HEK293T (cell line): Measurements from ENCODE around the gene HSD17B11.

Source experiments
- ARNT ChIP-seq: fragments of 450-650 bp; IDR thresholded peaks from 2 replicates; pipeline ENCODE4 v1.6.1; 2017; ENCODE audit warnings: mild to moderate bottlenecking
- BHLHE40 ChIP-seq: fragments of 450-650 bp; IDR thresholded peaks from 2 replicates; pipeline ENCODE4 v1.6.1; 2016; ENCODE audit warnings: mild to moderate bottlenecking, moderate library complexity, borderline replicate concordance
- CTBP1 ChIP-seq: fragments of 450-650 bp; IDR thresholded peaks from 2 replicates; pipeline ENCODE4 v1.6.1; 2016; ENCODE audit warnings: borderline replicate concordance
- ELF4 ChIP-seq: fragments of 450-650 bp; IDR thresholded peaks from 2 replicates; pipeline ENCODE4 v1.6.1; 2017; ENCODE audit warnings: antibody characterized with exemption
- FOXA1 ChIP-seq: fragments of 450-650 bp; IDR thresholded peaks from 2 replicates; pipeline ENCODE4 v1.6.1; 2016; ENCODE audit warnings: mild to moderate bottlenecking
- FOXK2 ChIP-seq: fragments of 450-650 bp; IDR thresholded peaks from 2 replicates; pipeline ENCODE4 v1.6.1; 2016; ENCODE audit warnings: mild to moderate bottlenecking
- FOXM1 ChIP-seq: fragments of 450-650 bp; IDR thresholded peaks from 2 replicates; pipeline ENCODE4 v1.6.1; 2017; ENCODE audit warnings: mild to moderate bottlenecking, borderline replicate concordance
- HDGF ChIP-seq: fragments of 450-650 bp; IDR thresholded peaks from 2 replicates; pipeline ENCODE4 v1.6.1; 2017; ENCODE audit warnings: antibody characterized with exemption, borderline replicate concordance
- L3MBTL2 ChIP-seq: fragments of 450-650 bp; conservative IDR thresholded peaks from 2 replicates; pipeline ENCODE4 v1.6.1; 2016; ENCODE audit warnings: mild to moderate bottlenecking
- SP1 ChIP-seq: fragments of 450-650 bp; IDR thresholded peaks from 2 replicates; pipeline ENCODE4 v1.6.1; 2017
- SUZ12 ChIP-seq: fragments of 450-650 bp; IDR thresholded peaks from 2 replicates; pipeline ENCODE4 v1.6.1; 2016; ENCODE audit warnings: mild to moderate bottlenecking
- TARDBP ChIP-seq: fragments of 450-650 bp; IDR thresholded peaks from 2 replicates; pipeline ENCODE4 v1.6.1; 2016

DNA sequence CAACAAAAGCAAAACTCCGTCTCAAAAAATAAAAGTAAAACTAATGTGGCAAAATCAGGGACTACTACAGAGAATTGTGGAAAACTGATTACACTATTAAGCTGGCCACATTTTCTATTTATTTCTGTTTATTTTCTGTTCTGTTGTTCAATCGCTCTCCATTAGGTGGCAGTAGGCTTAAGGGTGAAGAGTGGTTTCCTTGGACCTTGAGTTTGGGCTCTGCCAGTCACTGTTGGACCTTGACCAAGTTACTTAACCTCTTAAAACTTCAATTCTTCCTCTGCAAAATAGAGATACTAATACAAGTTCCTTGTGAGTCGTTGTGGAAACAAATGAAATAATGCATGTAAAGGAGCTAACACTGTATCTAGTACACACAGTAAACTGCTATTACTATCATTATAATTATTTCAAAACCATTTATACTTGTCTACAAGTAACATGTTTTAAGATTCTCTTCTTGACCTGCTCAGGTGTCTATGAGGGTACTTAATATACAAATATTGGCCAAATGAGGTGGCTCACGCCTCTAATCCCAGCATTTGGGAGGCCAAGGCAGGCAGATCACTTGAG is 15.2 kb downstream of the HSD17B11 start:
- TF ChIP-seq FOXK2 (no peak), BHLHE40 (no peak), FOXA1 (no peak), SP1 (no peak), FOXM1 (no peak), TARDBP (no peak), CTBP1 (no peak), SUZ12 (no peak), ARNT (no peak), ELF4 (no peak), L3MBTL2 (no peak), HDGF (no peak)
